ENCODE data around the gene PTPRD.

GRCh38 chr9:8674536-8674935, 1938.3 kb downstream of the PTPRD start:
- no peak for TF ChIP-seq POLR2AphosphoS5 (IDR thresholded peaks at IDR 0.05; ENCODE audit: low read depth, low read length)
- TF ChIP-seq, protein P1, sequence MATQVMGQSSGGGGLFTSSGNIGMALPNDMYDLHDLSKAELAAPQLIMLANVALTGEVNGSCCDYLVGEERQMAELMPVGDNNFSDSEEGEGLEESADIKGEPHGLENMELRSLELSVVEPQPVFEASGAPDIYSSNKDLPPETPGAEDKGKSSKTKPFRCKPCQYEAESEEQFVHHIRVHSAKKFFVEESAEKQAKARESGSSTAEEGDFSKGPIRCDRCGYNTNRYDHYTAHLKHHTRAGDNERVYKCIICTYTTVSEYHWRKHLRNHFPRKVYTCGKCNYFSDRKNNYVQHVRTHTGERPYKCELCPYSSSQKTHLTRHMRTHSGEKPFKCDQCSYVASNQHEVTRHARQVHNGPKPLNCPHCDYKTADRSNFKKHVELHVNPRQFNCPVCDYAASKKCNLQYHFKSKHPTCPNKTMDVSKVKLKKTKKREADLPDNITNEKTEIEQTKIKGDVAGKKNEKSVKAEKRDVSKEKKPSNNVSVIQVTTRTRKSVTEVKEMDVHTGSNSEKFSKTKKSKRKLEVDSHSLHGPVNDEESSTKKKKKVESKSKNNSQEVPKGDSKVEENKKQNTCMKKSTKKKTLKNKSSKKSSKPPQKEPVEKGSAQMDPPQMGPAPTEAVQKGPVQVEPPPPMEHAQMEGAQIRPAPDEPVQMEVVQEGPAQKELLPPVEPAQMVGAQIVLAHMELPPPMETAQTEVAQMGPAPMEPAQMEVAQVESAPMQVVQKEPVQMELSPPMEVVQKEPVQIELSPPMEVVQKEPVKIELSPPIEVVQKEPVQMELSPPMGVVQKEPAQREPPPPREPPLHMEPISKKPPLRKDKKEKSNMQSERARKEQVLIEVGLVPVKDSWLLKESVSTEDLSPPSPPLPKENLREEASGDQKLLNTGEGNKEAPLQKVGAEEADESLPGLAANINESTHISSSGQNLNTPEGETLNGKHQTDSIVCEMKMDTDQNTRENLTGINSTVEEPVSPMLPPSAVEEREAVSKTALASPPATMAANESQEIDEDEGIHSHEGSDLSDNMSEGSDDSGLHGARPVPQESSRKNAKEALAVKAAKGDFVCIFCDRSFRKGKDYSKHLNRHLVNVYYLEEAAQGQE (IDR thresholded peaks at IDR 0.05; ENCODE audit: insufficient read depth in 1 of 2, low read depth in 2 of 2, low read length in 2 of 2) = no peak
- no peak for TF ChIP-seq SIN3A (IDR thresholded peaks at IDR 0.05; ENCODE audit: borderline replicate concordance, insufficient read depth, low read length)
- no peak for TF ChIP-seq TAF1 (IDR thresholded peaks at IDR 0.05; ENCODE audit: borderline replicate concordance, insufficient read depth, low read length)

Measured in PFSK-1 (cell line).